ENCODE measurements around the gene IL17RB. TPM values are rescaled to one million over a fixed set of nuclear protein-coding genes. Genes with fewer than 3 reads are reported as not detected.

IL17RB gene
- total RNA-seq: under 0.01 and 0.11 TPM in 2 replicates

GRCh38 chr3:53846134-53846850, at the start of gene IL17RB, which contains the start of gene CHDH:
Gene IL17RB, plus strand, starts transcription at chr3:53846568. Its CDS starts 21 bp downstream, at chr3:53846589.
Gene CHDH, minus strand, starts transcription at chr3:53846419. Its CDS starts 22,411 bp downstream, at chr3:53824008.

GRCh38 chr3:53881691-53882593, 35.6 kb downstream of the IL17RB start, which contains the start of gene ACTR8:
Gene ACTR8, minus strand, starts transcription at chr3:53882152. Its CDS starts 51 bp downstream, at chr3:53882101.

GRCh38 chr3:53891497-53892285, 45.3 kb downstream of the IL17RB start, which contains the start of gene SELENOK:
Gene SELENOK, minus strand, starts transcription at chr3:53891859.

Small RNAs within 50 kb of the gene (small RNA-seq; reads per million reads assigned to genes)
- not detected for gene AC012467.1

Other genes starting within 250 kb of the IL17RB start
- under 0.01 and 0.76 TPM in 2 replicates for gene CHDH, start 149 bp upstream of the IL17RB start, total RNA-seq
- 27.8 and 39.3 TPM in 2 replicates for gene ACTR8, start 35.6 kb downstream of the IL17RB start, total RNA-seq
- 18.5 and 25.8 TPM in 2 replicates for gene SELENOK, start 45.3 kb downstream of the IL17RB start, total RNA-seq

Data from placental epithelial cell (primary cell).